Vagina (tissue), 2 donors: Measurements from ENCODE around the gene SUSD2.

ENCODE experiments used
- CTCF ChIP-seq, 3 experiments: fragments of 450-650 bp in 2 of 3; fragments of 200-600 bp in 1 of 3; sonication (generic) in 1 of 3; IDR thresholded peaks; one replicate each; pipeline ENCODE4 v1.5.1; 2017 to 2019; ENCODE audit warnings: antibody characterized with exemption in 3 of 3, mild to moderate bottlenecking in 2 of 3, moderate library complexity in 2 of 3
- POLR2A ChIP-seq, 2 donors: fragments of 450-650 bp; IDR thresholded peaks; one replicate each; pipeline ENCODE4 v1.6.1; 2017; ENCODE audit warnings: antibody characterized with exemption in 2 of 2, mild to moderate bottlenecking in 2 of 2, moderate library complexity in 2 of 2
- POLR2AphosphoS5 ChIP-seq, 2 donors: sonication (generic); formaldehyde crosslinking; IDR thresholded peaks; one replicate each; pipeline ENCODE4 v1.9.0; 2017; ENCODE audit warnings: antibody characterized with exemption in 2 of 2, mild to moderate bottlenecking in 2 of 2, low read depth in 1 of 2; ENCODE audit not compliant: insufficient read depth in 1 of 2

- TF ChIP-seq POLR2AphosphoS5 (IDR thresholded peaks at IDR 0.05; ENCODE audit: insufficient read depth in 1 of 2, low read depth in 1 of 2) (no peak), CTCF (IDR thresholded peaks at IDR 0.05) (no peak), POLR2A (IDR thresholded peaks at IDR 0.05) (no peak)
These were observed 28.4 kb downstream of the SUSD2 start for GRCh38 chr22:24209687-24210086.
